GM18868 (cell line): Measurements from ENCODE around the gene LETM1.
A peak's percentile ranks its signal among the peaks of the same experiment; 100 is the strongest.

Experiments used
- ATAC-seq: cut with Tn5 transposase; IDR thresholded peaks from one replicate; pipeline ENCODE4 v1.9.1; 2021; ENCODE audit warnings: mild to moderate bottlenecking, moderate library complexity; ENCODE audit not compliant: unreplicated experiment

The LETM1 gene

DNA sequence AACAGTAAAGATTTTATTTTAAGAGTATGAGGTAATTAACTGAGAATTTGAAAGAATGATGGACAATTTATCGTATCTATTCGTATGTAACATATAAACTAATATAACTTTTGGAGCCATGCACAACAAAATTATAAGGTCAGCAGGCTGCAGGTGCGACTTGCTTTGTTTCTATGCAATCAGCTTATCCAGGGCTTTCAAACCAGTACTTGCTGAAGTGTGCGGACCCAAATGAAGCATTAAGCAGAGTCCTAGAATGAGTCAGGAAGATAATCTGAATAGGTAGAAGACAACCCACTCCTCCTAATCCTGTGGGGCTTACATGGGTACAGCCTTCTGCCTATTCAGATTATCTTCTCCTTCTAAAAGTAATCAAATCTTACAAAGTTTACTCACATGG lies 17.3 kb upstream of the LETM1 start:
- no peak for ATAC-seq

DNA sequence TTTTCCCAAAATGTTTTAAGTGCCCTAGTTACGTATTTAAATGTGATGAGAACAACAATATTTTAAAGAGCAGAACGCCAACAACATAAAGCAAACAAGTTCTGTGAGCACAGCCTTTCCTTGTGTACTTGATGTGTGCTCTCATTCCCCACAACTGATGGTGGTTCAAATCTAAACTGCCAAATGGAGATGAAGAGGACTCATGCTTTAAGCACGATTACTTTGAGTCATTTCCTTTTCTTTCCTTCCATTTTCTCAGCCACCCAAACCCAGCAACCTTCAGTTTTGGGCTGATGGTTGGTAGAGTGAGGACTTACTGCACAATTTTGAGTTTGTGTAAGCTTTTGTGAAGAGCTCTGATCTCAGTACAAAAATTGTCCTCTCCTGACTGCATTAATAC lies 16.9 kb upstream of the LETM1 start:
- no peak for ATAC-seq

DNA sequence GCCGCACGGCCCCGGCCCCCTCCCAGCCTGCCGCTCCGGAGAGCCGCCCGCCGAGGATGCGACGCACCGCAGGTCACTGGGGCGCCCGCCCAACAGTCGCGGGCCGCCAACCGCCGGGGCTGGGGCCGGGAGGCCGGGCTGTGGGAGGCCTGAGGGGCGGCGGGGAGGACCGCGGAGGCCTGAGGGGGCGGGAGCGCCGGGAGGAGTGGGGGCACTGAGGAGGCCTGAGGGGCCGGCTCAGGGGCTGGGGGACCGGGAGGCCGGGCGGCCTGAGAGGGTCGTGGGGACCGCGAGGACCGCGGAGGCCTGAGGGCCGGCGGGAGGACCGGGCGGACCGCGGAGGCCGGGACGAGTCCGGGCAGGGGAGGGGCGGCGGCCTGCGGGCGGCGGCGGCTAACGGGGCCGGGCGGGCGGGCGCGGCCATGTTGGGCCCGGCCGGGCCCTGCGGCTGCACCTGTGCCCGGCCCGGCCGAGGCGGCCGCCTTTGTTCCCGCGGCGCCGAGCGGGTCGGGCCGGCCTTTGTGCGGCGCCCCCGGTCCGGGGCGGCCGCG lies 15.6 kb upstream of the LETM1 start:
- ATAC-seq: peak; percentile 2

DNA sequence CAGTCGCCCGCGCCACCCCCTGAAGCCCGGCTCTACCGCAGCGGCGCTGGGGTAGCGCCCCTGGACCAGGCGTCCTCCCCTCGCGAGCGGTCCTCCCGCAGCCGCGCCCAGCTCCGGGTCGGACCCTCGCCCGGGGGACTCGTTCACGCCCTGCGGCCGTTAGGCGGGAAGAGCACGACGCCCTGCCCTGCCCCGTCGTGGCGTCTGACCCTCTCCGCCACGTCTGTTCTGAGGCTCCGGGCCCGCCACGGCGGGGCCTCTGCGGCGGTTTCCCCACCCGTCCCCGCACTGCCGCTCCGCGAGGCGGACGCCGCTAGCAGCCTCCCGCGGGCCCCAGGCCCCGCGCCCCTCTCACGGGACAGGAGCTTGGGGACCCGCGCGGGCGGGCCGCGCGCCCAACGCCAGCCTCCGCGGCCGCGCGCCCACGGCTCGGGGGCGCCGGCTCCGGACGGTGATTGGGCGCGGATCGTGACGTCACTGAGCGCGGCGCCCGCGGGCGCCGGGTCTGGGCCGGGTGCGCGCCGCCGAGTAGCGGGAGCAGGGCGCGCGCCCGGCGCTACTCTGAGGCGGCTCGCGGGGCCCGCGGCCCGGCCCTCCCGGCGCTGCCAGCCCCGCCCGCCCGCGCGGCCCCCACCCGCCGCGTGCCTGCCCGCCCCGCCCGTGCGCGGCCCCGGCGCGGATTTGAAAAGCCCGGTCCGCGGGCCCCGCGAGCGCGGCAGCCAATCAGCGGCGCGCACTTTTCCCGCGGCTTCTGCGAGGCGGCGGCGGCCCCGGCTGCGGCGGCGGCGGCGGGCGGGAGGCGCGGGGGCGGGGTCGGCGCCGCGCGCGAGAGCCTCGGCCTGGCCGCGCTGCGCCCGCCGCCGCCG lies 14.9 kb upstream of the LETM1 start, which contains the start of gene NSD2:
Gene NSD2 (plus strand): TSS at position 816 of the 866 bp plus-strand sequence. CDS start 29,262 bp downstream, outside the sequence.
- peak; percentile 60 for ATAC-seq

DNA sequence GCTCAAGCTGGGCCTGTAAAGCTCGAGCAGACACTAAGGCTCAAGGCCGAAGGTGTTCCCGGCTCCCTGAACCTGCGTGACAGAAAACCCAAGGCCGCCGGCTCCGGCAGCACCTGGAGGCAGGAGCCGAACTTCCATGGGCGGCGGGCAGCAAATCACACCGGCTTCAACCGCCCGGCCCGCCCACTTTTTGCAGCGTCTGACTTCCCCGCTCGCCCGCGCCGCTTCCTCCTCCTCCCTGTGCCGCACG lies 14.3 kb upstream of the LETM1 start:
- ATAC-seq: peak; percentile 49

DNA sequence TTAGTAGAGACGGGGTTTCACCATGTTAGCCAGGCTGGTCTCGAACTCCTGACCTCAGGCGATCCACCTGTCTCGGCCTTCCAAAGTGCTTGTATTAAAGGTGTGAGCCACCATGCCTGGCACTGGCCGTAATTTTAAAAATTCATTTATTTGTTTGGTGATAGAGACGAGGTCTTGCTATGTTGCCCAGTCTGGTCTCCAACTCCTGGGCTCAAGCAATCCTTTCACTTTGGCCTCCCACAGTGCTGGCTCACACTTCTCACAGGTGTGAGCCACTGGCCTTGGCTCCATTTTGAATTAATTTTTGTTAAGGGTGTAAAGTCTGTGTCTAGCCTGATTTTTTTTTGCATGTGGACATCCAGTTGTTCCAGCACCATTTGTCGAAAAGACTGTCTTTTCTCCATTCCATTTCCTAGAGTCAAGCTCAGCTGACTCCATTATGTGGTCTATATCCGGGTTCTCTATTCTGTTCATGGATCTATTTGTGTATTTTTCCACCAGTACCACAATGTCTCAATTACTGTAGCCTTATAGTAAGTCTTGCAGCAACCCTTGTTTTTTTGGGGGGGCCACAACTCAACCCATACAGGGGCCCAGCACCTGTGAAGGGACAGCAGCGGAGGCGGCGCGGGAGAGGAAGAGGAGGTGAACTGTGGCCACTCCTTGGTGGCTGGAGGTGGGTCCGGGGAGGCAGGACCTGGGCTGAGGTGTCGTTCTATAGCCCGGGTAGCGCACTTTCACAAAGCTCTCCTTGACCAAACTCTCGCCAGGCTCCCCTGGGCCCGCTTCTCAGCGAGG lies 13.8 kb upstream of the LETM1 start:
- peak; percentile 6 for ATAC-seq

DNA sequence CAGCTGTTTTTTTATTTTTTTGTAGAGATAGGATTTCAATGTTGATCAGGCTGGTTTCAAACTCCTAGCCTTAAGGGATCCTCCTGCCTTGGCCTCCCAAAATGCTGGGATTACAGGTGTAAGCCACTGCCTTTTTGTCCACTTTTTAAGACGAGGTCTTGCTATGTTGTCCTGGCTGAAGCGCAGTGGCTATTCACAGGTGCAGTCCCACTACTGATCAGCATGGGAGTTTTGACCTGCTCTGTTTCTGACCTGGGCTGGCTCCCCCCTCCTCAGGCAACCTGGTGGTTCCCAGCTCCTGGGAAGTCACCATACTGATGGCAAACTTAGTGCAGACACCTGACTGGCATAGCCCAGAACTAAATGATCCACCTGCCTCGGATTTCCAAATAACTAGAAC lies 13.0 kb upstream of the LETM1 start:
- ATAC-seq: no peak

DNA sequence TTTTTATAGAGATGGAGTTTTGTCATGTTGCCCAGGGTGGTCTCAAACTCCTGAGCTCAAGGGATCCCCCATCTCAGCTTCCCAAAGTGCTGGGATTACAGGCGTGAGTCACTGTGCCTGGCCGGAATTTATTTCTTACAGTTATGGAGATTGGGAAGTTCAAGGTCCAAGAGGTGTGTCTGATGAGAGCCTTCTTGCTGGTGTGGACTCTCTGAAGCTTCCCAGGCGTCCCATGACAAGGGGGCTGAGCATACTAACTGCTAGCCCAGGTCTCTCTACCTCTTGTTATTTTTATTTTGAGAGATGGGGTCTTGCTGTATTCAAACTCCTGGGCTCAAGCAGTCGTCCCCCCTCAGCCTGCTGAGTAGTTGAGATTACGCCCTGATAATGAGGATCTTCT lies 12.3 kb upstream of the LETM1 start:
- no peak for ATAC-seq

DNA sequence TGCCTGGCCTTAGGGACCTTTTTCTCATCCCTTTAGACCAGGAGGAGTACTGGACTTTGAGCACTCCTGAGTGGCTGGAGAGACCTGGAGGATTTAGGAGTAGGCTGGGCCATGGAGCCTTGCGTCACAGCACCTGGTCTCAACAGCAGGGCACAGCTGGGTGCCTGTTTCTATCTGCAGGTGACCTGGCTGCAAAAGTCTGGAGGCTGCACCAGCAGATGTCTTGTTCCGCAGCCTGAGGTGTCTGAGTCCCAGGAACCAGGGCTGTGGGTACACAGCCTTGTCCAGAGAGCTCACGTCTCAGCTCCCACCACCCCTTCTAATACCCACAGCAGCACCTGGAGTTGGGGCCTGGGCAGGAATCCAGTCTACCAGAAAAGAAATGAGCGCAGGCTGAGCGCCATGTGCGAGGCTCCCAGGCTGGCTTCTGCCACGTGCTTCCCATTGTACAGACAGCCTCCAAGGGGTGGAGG lies 10.3 kb upstream of the LETM1 start:
- ATAC-seq: no peak

DNA sequence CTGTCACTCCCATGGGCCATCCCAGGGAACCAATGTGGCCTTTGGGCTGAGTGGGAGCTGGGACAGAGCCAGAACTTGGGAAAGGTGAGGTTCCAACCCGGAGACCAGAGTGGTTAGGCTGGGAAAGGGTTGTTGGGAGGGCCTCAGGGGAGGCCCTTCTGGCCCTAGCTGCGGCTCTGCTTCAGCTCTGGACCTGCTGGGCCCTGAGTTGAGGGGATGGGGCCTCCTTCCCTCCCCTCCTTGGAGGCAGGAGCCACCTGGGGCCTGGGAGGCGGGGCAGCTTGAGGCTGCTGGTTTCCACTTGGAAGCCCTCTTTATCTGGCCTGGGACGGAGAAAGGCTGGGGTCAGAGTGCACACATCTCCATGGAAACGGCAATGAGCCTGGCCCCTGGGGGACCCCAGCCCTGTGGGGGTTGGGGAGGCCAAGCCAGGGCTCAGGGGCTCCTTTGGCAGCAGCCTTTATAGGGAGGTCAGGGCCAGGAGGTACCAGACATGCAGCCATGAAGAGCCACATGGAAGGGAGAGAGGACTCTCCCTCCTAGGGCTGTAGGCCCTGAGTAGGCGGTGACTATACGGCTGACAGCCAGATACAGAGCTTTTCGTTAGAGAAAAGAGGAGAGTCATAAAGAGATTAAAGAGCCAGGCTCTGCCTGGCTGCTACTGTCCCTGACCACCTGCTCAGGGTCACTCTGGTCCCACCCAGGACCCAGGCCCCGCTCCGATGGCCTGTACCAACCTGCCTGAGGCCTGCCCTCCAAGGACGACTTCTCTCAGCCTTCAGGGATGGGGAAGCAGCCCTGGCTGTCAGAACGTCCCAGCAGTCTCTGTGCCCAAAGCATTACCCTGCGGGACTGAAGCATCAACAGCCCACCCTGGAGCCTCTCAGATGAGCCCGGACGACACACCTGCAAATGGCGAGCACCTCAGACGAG lies 8.4 kb upstream of the LETM1 start:
- no peak for ATAC-seq

DNA sequence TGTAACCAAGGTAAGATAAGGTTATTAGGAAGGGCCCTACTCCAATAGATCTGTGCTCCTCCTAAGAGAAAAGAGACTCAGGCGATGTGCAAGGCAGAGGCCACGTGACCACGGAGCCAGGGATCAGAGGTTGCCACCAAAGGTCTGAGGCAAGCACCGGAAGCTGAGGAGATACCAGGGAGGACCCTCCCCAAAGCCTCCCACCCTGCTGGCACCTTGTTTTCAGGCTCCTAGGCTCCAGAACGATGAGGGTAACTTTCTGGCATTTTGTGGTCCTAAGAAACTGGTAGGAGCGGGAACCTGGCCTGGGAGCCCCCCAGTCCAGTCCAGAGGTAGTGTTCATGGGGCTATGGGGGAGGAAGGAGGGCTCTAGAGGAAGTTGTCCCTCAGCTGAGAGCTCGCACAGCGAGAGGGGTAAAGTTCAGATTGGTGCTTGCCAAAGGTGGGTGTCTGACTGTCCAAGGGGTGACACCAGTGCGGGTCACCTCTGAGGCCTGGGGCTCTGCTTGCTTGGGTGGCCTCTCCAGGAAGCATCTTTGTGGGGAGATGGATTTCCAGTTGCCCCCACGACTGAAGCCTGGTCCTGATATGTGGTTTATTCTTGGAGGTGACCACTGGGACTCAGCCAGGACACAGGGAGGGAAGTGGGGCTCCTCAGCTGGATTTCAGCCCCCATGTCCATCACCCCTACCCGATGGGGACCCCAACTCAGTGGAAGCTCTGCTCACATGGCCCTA lies 7.5 kb upstream of the LETM1 start:
- ATAC-seq: no peak

DNA sequence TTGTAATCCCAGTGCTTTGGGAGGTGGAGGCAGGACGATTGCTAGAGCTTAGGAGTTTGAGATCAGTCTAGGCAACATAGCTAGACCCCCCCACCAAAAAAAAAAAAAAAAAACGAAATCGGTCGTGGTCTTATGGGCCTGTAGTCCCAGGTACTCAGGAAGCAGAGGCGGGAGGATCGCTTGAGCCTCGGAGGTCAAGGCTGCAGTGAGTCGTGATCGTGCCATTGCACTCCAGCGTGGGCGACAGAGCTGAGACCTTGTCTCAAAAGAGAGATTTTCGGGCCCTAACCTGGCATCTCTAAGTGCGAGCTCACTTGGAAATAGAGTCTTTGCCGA lies 7.0 kb upstream of the LETM1 start:
- no peak for ATAC-seq

DNA sequence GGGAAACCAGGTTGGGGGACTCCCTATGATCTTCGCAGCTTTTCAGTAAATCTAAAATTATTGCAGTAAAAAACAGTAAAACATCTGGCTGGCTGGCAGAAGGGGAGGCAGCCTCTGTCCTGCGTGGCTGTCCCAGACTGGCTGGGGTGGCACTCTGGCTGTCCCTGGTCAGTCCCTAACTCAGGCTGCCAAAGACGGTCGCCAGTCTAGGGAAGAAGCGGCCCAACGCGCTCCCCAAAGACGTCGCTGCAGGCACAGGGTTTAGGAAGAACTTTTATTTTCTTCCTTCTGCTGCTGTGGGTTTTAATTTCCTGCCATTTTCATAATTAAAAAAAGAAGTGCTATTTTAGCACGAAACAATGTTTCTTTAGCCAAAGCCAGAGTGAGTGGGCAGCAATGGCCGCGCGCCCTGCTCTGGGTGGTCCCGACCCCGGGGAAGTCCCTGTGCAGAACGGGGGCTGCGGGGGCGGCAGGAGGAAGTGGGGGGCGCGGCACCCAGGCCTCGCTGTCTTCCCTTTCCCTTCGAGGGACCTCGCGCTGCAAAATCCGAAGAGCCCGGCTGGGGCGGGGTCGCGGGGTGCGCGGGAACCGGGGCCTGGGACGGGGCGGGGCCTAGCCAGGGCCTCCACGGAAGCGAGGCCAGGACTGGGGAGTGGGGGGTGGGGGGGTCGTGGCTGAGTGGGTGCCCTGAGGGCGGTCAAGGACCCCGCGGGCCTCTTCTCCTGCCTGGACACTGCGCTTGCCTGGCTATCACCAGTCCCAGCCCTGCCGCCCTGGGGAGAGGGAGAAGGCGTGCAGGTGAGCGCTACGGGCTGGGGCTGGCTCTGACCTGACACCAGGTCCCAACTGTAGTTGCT lies 6.3 kb upstream of the LETM1 start:
- no peak for ATAC-seq

DNA sequence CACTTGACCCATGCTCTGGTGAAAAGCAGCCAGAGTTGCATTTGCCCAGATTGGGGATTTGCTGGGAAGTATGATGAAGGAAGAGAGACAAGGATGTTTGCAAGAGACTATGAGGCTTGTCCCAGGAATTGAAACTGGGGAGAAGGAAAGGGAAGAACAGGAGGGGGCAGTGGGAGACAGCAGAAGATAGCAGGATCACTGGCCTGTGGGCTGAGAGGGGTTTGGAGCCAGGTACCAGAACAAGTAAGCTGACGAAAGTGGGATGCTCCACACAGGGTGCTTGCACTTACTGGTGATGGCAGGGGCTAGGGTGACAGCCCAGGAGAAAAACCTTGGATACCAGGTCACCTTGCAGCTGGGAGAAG lies 3.4 kb upstream of the LETM1 start:
- no peak for ATAC-seq

DNA sequence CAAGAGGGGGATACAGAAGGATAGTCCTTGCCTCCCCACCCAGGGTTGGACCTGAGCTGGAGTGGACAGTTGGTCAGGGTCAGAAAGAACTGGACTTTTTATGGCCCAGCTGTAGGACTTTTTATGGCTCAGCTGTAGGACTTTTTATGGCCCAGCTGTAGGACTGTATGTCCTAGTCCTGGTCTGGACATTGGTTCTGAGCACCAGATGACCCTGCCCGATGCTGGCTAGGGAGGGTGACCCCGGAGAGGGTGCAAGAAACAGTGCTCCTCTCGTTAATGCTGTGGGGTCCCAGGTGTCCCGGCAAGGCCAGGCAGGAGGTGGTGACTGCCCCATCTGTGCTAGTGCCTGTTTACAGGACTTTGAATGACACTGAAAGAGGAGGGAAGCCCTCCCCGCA lies 2.0 kb upstream of the LETM1 start:
- ATAC-seq: no peak

DNA sequence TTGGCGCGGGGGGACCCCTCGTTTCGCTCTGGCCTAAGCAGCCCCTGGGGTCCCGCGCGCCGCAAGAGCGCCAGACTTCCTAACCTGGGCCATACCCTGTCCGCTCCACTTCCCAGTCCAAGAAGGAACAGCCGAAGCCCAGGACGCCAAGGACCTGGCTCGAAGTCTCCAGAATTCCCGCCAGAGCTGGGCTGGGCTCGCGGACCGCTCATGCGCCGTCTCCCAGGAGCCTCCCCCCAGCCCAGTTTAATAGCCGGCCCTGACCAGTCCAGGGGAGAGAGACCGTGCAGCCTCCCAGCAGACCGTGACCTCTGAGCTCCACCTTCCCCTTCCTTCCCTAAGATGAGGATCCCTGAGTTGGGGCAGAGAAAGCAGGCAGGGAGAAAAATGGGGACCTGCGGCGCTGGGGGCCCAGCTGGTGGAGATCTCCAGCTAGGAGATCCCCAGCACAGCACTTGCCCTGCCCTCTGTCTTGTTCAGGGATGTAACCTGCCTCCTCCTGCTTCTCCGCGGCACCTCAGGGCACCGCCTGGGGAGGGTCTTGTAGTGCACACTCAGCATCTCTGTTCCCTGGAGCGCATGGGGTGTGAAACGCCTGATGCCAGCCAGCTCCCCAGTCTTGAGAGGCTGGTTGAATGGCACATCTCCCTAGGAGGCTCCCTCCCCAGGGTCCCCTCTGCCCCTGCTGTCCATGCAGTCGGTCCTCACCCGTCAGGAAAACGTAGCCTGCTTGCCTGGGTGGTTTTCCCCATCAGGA lies 1.2 kb upstream of the LETM1 start:
- no peak for ATAC-seq

DNA sequence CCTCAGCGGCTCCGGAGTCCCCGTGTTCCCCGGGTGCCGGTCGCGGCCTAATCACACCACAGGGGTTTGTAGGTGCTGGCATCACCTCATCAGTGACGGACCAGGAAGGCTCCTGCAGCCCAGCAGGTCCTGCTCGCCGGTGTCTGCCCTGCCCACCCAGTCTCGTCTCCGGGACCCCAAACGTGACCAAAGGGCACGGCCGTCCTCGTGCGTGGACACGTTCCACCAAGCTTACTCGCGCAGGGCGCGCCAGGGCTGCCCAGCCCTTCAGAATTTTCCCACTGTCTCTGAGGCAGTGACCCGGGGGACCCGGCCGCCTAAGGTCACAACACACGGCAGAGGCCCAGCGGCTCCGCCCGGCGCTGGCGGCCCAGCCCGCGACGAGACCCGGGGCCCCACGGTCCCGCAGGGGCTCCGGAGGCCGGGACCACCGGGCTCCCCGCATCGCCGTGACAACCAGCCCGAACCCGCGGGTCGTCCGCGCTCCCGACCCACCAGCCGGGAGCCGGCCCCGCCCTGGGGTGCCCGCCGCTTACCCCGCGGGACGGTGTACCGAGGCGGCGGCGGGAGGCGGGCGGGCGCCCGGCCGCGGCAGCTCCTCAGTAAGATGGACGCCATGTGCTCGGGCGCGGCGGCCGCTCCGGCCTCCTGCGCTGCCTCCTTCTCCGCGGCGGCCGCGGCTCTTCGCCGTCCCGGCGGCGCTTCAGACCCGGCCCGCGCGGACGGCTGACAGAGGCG lies 454 bp downstream of the LETM1 start:
- peak; percentile 18 for ATAC-seq

DNA sequence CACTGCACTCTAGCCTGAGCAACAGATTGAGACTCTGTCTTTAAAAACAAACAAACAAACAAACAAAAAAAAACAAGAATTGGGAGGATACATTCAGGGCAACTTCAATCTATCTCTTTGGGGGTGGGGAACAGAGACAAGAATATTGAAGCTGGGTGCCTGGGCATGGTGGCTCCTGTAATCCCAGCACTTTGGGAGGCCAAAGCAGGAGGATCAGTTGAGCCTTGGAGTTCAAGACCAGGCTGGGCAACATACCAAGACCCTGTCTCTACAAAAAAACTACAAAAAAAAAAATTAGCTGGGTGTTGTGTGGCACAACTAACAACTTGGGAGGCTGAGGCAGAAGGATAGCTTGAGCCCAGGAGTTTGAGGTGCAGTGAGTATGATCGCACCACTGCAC lies 1.2 kb downstream of the LETM1 start:
- no peak for ATAC-seq
